Activated gamma-delta T cell treated with anti-CD3 and anti-CD28 coated beads, Interleukin-2, amount 50 U/mL, for 16 hours (primary cell): ENCODE results near the gene HSD3B2.

Experiments
- DNase-seq: peaks from one replicate; pipeline ENCODE4 v3.0.0-alpha.2; 2020; ENCODE audit warnings: low read depth

Gene HSD3B2

GRCh38 chr1:119397986-119398385, 17.0 kb upstream of the HSD3B2 start:
- no peak for DNase-seq

GRCh38 chr1:119404736-119405135, 10.2 kb upstream of the HSD3B2 start:
- no peak for DNase-seq

- DNase-seq, result no peak
Observed at GRCh38 chr1:119409731-119410130, 5.2 kb upstream of the HSD3B2 start.

GRCh38 chr1:119410961-119411360, 4.0 kb upstream of the HSD3B2 start:
- DNase-seq, result no peak

- DNase-seq, result no peak
Observed at GRCh38 chr1:119416006-119416640, 1.2 kb downstream of the HSD3B2 start.

GRCh38 chr1:119419109-119419508, 4.2 kb downstream of the HSD3B2 start:
- DNase-seq, result no peak

- DNase-seq, result no peak
Observed at GRCh38 chr1:119420638-119421037, 5.7 kb downstream of the HSD3B2 start.

GRCh38 chr1:119422631-119423030, 7.7 kb downstream of the HSD3B2 start:
- no peak for DNase-seq

- no peak for DNase-seq
Observed at GRCh38 chr1:119428991-119429390, 14.0 kb downstream of the HSD3B2 start.

- DNase-seq, result no peak
Observed at GRCh38 chr1:119429687-119430086, 14.7 kb downstream of the HSD3B2 start.

GRCh38 chr1:119430486-119430885, 15.5 kb downstream of the HSD3B2 start:
- no peak for DNase-seq

- no peak for DNase-seq
Observed at GRCh38 chr1:119431836-119432235, 16.9 kb downstream of the HSD3B2 start.

GRCh38 chr1:119435052-119435451, 20.1 kb downstream of the HSD3B2 start:
- DNase-seq, result no peak

- no peak for DNase-seq
Observed at GRCh38 chr1:119438761-119439160, 23.8 kb downstream of the HSD3B2 start.

- DNase-seq, result no peak
Observed at GRCh38 chr1:119440721-119441307, 25.9 kb downstream of the HSD3B2 start.

GRCh38 chr1:119442756-119443155, 27.8 kb downstream of the HSD3B2 start:
- DNase-seq, result no peak

- DNase-seq, result no peak
Observed at GRCh38 chr1:119446321-119446720, 31.4 kb downstream of the HSD3B2 start.

GRCh38 chr1:119447344-119448126, 32.6 kb downstream of the HSD3B2 start:
- no peak for DNase-seq

GRCh38 chr1:119448127-119448511, 33.2 kb downstream of the HSD3B2 start:
- no peak for DNase-seq

- DNase-seq, result no peak
Observed at GRCh38 chr1:119449971-119450370, 35.0 kb downstream of the HSD3B2 start.

GRCh38 chr1:119451158-119451557, 36.2 kb downstream of the HSD3B2 start:
- no peak for DNase-seq

GRCh38 chr1:119452091-119452490, 37.1 kb downstream of the HSD3B2 start:
- no peak for DNase-seq

- no peak for DNase-seq
Observed at GRCh38 chr1:119453021-119453420, 38.1 kb downstream of the HSD3B2 start.
